ENCODE results near the gene ACOXL. TPM values are rescaled to one million over a fixed set of nuclear protein-coding genes. Genes with fewer than 3 reads are reported as not detected.

The ACOXL gene
- total and polyA plus RNA-seq, 10 of the 15 experiments (the other 5 are each of a cell fraction or from before 2014, with no cell fraction given): 0.05 to 1.3 (median 0.71) TPM

DNA sequence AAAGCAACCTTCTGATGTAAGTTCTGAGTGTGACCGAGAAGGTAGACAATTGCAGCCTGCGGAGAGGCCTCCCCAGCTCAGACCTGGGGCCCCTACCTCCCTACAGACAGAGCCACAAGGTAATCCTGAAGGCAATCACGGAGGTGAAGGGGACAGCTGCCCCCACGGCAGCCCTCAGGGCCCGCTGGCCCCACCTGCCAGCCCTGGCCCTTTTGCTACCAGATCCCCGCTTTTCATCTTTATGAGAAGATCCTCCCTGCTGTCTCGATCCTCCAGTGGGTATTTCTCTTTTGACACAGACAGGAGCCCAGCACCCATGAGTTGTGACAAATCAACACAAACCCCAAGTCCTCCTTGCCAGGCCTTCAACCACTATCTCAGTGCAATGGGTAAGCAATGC, 391.4 kb downstream of the ACOXL start:
- 97% methylated on average over 7 of the region's 7 CpGs for WGBS (ENCODE audit: insufficient coverage, insufficient replicate concordance, low lambda C conversion rate, missing lambda C conversion rate)
- no peak for TF ChIP-seq BCL11A (IDR thresholded peaks at IDR 0.05; ENCODE audit: low read depth, low read length)
- peaks cover 7 to 11% of the 10 kb centered on the region in 2 experiments for H3K27me3 ChIP-seq (replicated peaks in 1 of 2; ENCODE audit: control insufficient read depth in 2 of 2, insufficient read depth in 2 of 2, low read length in 1 of 2)
- no peak overlapping the region for H2AFZ ChIP-seq (ENCODE audit: control insufficient read depth, low read depth, low read length)
- POLR2A ChIA-PET: interaction anchor here (1.0 kb wide), 1 partner anchor 71 kb away, joined by 6 read pairs; no protein-coding TSS in a partner anchor
- H3K36me3 ChIP-seq (ENCODE audit: control insufficient read depth in 2 of 2, insufficient read depth in 2 of 2, low read length in 1 of 2): peaks cover 0 to 4% of the 10 kb centered on the region in 2 experiments; a peak in 2 of 4 replicates
- H3K4me3 ChIP-seq: peak overlapping the region; percentile 81; the same call in 1 of the 2 replicates
- FAIRE-seq (no peak), ATAC-seq (no peak), DNase-seq (ENCODE audit: low read depth, low spot score) (no peak)
- SMC1A ChIA-PET (ENCODE audit: uncharacterized antibody, unreplicated experiment): interaction anchor here (1.0 to 5.2 kb wide), 6 partner anchors 10 to 85 kb away, joined by 3 to 35 read pairs (median 6); no protein-coding TSS in a partner anchor
- H3K79me2 ChIP-seq (ENCODE audit: control insufficient read depth, insufficient read depth, low read length): peaks cover 12% of the 10 kb centered on the region
- H3K4me2 ChIP-seq (ENCODE audit: control insufficient read depth, insufficient read depth): no peak overlapping the region
- H3K27ac ChIP-seq (ENCODE audit: control insufficient read depth, insufficient read depth): no peak overlapping the region
- intact Hi-C loops (cut with micrococcal nuclease; ENCODE audit: unreplicated experiment) (loop anchor here (10.0 kb wide), 1 partner anchor 331 kb away; no protein-coding TSS in a partner anchor), in situ Hi-C loops (cut with MboI) (no loop called here)
- BruUV-seq (replicated peaks): TSS peak; percentile 15
- peaks cover 14% of the 10 kb centered on the region for H3K4me1 ChIP-seq (ENCODE audit: control insufficient read depth, insufficient read depth, low read length)
- no peaks in the 10 kb centered on the region; the same call in 1 of the 2 replicates for H4K20me1 ChIP-seq (ENCODE audit: control insufficient read depth, insufficient read depth)
- no peaks in the 10 kb centered on the region; the same call in 2 of the 3 replicates for H3K9me3 ChIP-seq (replicated peaks; ENCODE audit: control insufficient read depth, insufficient read depth, low read length)
- CTCF ChIA-PET: no interaction called here
- H3K9ac ChIP-seq (ENCODE audit: control insufficient read depth, insufficient read depth, low read length): no peak overlapping the region
- RAD21 ChIA-PET (ENCODE audit: unreplicated experiment): interaction anchor here (0.6 to 2.3 kb wide), 4 partner anchors 20 to 311 kb away, joined by 3 to 8 read pairs (median 4); no protein-coding TSS in a partner anchor

DNA sequence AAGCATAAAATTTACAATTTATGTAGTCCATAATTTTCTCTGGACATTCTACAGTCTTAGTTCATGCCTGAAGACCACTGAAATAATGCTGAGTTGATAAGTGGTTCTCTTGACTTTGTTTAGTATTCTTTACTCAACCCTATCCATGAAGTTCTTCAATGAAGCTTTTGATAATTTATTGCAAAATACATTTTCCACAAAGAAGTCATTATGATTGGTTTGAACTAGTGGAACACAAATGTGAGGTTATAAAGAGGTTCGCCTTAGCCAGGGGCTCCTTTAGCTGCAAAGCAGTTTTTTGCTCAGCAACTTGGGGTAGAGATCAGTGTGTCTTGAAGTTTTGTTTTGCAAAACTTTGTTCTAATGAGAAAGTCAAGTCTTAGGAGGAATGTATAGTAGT, 394.2 kb downstream of the ACOXL start:
- Histone ChIP-seq H3K4me2 (ENCODE audit: control insufficient read depth, insufficient read depth) (no peak overlapping the region), H3K79me2 (ENCODE audit: control insufficient read depth, insufficient read depth, low read length) (peaks cover 10% of the 10 kb centered on the region), H4K20me1 (ENCODE audit: control insufficient read depth, insufficient read depth) (no peaks in the 10 kb centered on the region; the same call in 1 of the 2 replicates), H3K9me3 (replicated peaks; ENCODE audit: control insufficient read depth, insufficient read depth, low read length) (no peaks in the 10 kb centered on the region), H3K36me3 (ENCODE audit: control insufficient read depth in 2 of 2, insufficient read depth in 2 of 2, low read length in 1 of 2) (peaks cover 0 to 4% of the 10 kb centered on the region in 2 experiments; a peak in 2 of 4 replicates), H3K4me1 (ENCODE audit: control insufficient read depth, insufficient read depth, low read length) (no peaks in the 10 kb centered on the region; the same call in 1 of the 2 replicates), H3K9ac (ENCODE audit: control insufficient read depth, insufficient read depth, low read length) (no peak overlapping the region), H3K4me3 (no peak overlapping the region), H2AFZ (ENCODE audit: control insufficient read depth, low read depth, low read length) (no peak overlapping the region), H3K27ac (ENCODE audit: control insufficient read depth, insufficient read depth) (no peak overlapping the region), H3K27me3 (replicated peaks in 1 of 2; ENCODE audit: control insufficient read depth in 2 of 2, insufficient read depth in 2 of 2, low read length in 1 of 2) (no peaks in the 10 kb centered on the region)
- intact Hi-C loops (cut with micrococcal nuclease; ENCODE audit: unreplicated experiment) (loop anchor here (10.0 kb wide), 1 partner anchor 328 kb away; no protein-coding TSS in a partner anchor), in situ Hi-C loops (cut with MboI) (no loop called here)
- ATAC-seq (no peak), FAIRE-seq (no peak), DNase-seq (ENCODE audit: low read depth, low spot score) (no peak)
- ChIA-PET RAD21 (ENCODE audit: unreplicated experiment) (interaction anchor here (0.9 to 2.6 kb wide), 6 partner anchors 9 to 73 kb away, joined by 3 to 8 read pairs (median 4); no protein-coding TSS in a partner anchor), SMC1A (ENCODE audit: uncharacterized antibody, unreplicated experiment) (interaction anchor here (1.3 to 5.2 kb wide), 12 partner anchors 10 to 93 kb away, joined by 3 to 35 read pairs (median 10); no protein-coding TSS in a partner anchor), POLR2A (interaction anchor here (1.2 kb wide), 1 partner anchor 41 kb away, joined by 3 read pairs; no protein-coding TSS in a partner anchor), CTCF (interaction anchor here (1.2 to 1.8 kb wide), 3 partner anchors 9 to 41 kb away, joined by 4 to 5 read pairs (median 5); no protein-coding TSS in a partner anchor)
- 57% methylated on average over 1 of the region's 1 CpG for WGBS (ENCODE audit: insufficient coverage, insufficient replicate concordance, low lambda C conversion rate, missing lambda C conversion rate)
- BruUV-seq (replicated peaks): no TSS peak
- TF ChIP-seq CUX1 (IDR thresholded peaks at IDR 0.05; ENCODE audit: insufficient replicate concordance, low read depth, low read length): no peak
- TF ChIP-seq CHD2 (IDR thresholded peaks at IDR 0.05; ENCODE audit: borderline replicate concordance, low read depth, low read length): no peak
- TF ChIP-seq, protein P1, sequence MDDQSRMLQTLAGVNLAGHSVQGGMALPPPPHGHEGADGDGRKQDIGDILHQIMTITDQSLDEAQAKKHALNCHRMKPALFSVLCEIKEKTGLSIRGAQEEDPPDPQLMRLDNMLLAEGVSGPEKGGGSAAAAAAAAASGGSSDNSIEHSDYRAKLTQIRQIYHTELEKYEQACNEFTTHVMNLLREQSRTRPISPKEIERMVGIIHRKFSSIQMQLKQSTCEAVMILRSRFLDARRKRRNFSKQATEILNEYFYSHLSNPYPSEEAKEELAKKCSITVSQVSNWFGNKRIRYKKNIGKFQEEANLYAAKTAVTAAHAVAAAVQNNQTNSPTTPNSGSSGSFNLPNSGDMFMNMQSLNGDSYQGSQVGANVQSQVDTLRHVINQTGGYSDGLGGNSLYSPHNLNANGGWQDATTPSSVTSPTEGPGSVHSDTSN (IDR thresholded peaks at IDR 0.05; ENCODE audit: insufficient replicate concordance, low read depth, low read length): no peak
- no peak for TF ChIP-seq ETV6 (conservative IDR thresholded peaks at IDR 0.05 in 1 of 2, IDR thresholded peaks at IDR 0.05 in 1 of 2; ENCODE audit: borderline replicate concordance in 1 of 2, low read depth in 1 of 2)
- no peak for TF ChIP-seq POLR2A (IDR thresholded peaks at IDR 0.05; ENCODE audit: low read depth, low read length)
- no peak for TF ChIP-seq RELA (IDR thresholded peaks at IDR 0.05; ENCODE audit: borderline replicate concordance, partially characterized antibody)
- TF ChIP-seq TBL1XR1 (IDR thresholded peaks at IDR 0.05; ENCODE audit: low read depth, low read length): no peak
- TF ChIP-seq KAT2A (conservative IDR thresholded peaks at IDR 0.05; ENCODE audit: control insufficient read depth, low read depth, low read length): no peak

Data from GM12878 (cell line).